HEK293 (cell line): ENCODE measurements around the gene NFIB.

Experiments used
- CTCF ChIA-PET: fragments of 350-600 bp; formaldehyde crosslinking; extraction: SDS; loops from one replicate; lab custom pipeline; 2021; ENCODE audit warnings: antibody characterized with exemption; lab: Yijun Ruan, JAX
- POLR2A ChIA-PET: fragments of 300-600 bp; formaldehyde crosslinking; extraction: SDS; loops from one replicate; lab custom pipeline; 2020; ENCODE audit warnings: antibody characterized with exemption, inconsistent platforms; lab: Yijun Ruan, JAX
- H3K27ac ChIP-seq: fragments of 200-500 bp; sonication (Bioruptor generic); 2 replicates; pipeline ENCODE4 v1.5.1; 2014; ENCODE audit warnings: low read depth, low read length, control low read depth, inconsistent platforms; ENCODE audit errors: extremely low read depth
- H3K36me3 ChIP-seq, 2 experiments: fragments of 200-500 bp in 1 of 2; sonication (Bioruptor generic) in 1 of 2; 1 replicate in 1 of 2; 2 replicates in 1 of 2; pipeline ENCODE4 v1.5.1; 2014 to 2017; ENCODE audit warnings: inconsistent platforms in 2 of 2, low read length in 2 of 2; ENCODE audit not compliant: control insufficient read depth in 2 of 2, insufficient read depth in 1 of 2
- H3K4me1 ChIP-seq: fragments of 200-500 bp; sonication (Bioruptor generic); 2 replicates; pipeline ENCODE4 v1.5.1; 2014; ENCODE audit warnings: mild to moderate bottlenecking, low read length, inconsistent platforms; ENCODE audit not compliant: control insufficient read depth, insufficient read depth
- H3K4me3 ChIP-seq: 2 replicates; pipeline ENCODE4 v1.5.1; 2011; ENCODE audit warnings: low read depth, mild to moderate bottlenecking, control low read depth, low read length, moderate library complexity
- H3K9me3 ChIP-seq: fragments of 200-500 bp; sonication (Bioruptor generic); 2 replicates; pipeline ENCODE4 v1.5.1; 2014; ENCODE audit warnings: low read depth, low read length, inconsistent platforms; ENCODE audit not compliant: control insufficient read depth, insufficient read depth
- BCL11B ChIP-seq: fragments of 450-650 bp; formaldehyde crosslinking; IDR thresholded peaks from 2 replicates; pipeline ENCODE4 v1.5.1; 2016; ENCODE audit warnings: low read depth, missing biosample characterization, missing genetic modification characterization
- GLI2 ChIP-seq: fragments of 450-650 bp; formaldehyde crosslinking; IDR thresholded peaks from 2 replicates; pipeline ENCODE4; 2017; ENCODE audit warnings: missing biosample characterization, missing genetic modification characterization, low read depth, borderline replicate concordance
- KLF10 ChIP-seq: fragments of 450-650 bp; IDR thresholded peaks from 2 replicates; pipeline ENCODE4 v1.5.1; 2018; ENCODE audit warnings: missing biosample characterization, mild to moderate bottlenecking, missing genetic modification characterization
- PRDM1 ChIP-seq: fragments of 450-650 bp; formaldehyde crosslinking; IDR thresholded peaks from 2 replicates; pipeline ENCODE4; 2016; ENCODE audit warnings: missing biosample characterization, missing genetic modification characterization
- SP7 ChIP-seq: fragments of 450-650 bp; formaldehyde crosslinking; IDR thresholded peaks from 2 replicates; pipeline ENCODE4 v1.5.1; 2016; ENCODE audit warnings: missing biosample characterization, missing genetic modification characterization
- TSHZ1 ChIP-seq: fragments of 450-650 bp; formaldehyde crosslinking; IDR thresholded peaks from 2 replicates; pipeline ENCODE4 v1.5.1; 2016; ENCODE audit warnings: missing biosample characterization, missing genetic modification characterization, borderline replicate concordance
- WT1 ChIP-seq: fragments of 450-650 bp; formaldehyde crosslinking; IDR thresholded peaks from 2 replicates; pipeline ENCODE4 v1.5.1; 2016; ENCODE audit warnings: missing biosample characterization, missing genetic modification characterization
- ZNF138 ChIP-seq: fragments of 450-650 bp; formaldehyde crosslinking; IDR thresholded peaks from 2 replicates; pipeline ENCODE4 v1.5.1; 2016; ENCODE audit warnings: missing biosample characterization, missing genetic modification characterization, borderline replicate concordance
- ZNF148 ChIP-seq: fragments of 450-650 bp; formaldehyde crosslinking; IDR thresholded peaks from 2 replicates; pipeline ENCODE4 v1.5.0; 2017; ENCODE audit warnings: missing biosample characterization, missing genetic modification characterization, borderline replicate concordance
- ZNF155 ChIP-seq: fragments of 450-650 bp; formaldehyde crosslinking; IDR thresholded peaks from 2 replicates; pipeline ENCODE4 v1.5.1; 2016; ENCODE audit warnings: missing biosample characterization, missing genetic modification characterization
- ZNF18 ChIP-seq: fragments of 450-650 bp; formaldehyde crosslinking; IDR thresholded peaks from 2 replicates; pipeline ENCODE4 v1.5.1; 2016; ENCODE audit warnings: missing biosample characterization, missing genetic modification characterization
- ZNF19 ChIP-seq: fragments of 450-650 bp; formaldehyde crosslinking; IDR thresholded peaks from 2 replicates; pipeline ENCODE4; 2016; ENCODE audit warnings: missing biosample characterization, missing genetic modification characterization, low read depth
- ZNF2 ChIP-seq: fragments of 450-650 bp; formaldehyde crosslinking; IDR thresholded peaks from 2 replicates; pipeline ENCODE4 v1.5.1; 2016; ENCODE audit warnings: missing biosample characterization, missing genetic modification characterization
- ZNF266 ChIP-seq: fragments of 450-650 bp; formaldehyde crosslinking; IDR thresholded peaks from 2 replicates; pipeline ENCODE4 v1.5.1; 2016; ENCODE audit warnings: missing biosample characterization, missing genetic modification characterization, low read depth
- ZNF423 ChIP-seq: fragments of 450-650 bp; formaldehyde crosslinking; IDR thresholded peaks from 2 replicates; pipeline ENCODE4 v1.5.1; 2016; ENCODE audit warnings: missing biosample characterization, missing genetic modification characterization
- ZNF544 ChIP-seq: fragments of 450-650 bp; formaldehyde crosslinking; IDR thresholded peaks from 2 replicates; pipeline ENCODE4 v1.5.0; 2017; ENCODE audit warnings: missing biosample characterization, missing genetic modification characterization
- ZNF596 ChIP-seq: fragments of 450-650 bp; IDR thresholded peaks from 2 replicates; pipeline ENCODE4 v1.5.0; 2018; ENCODE audit warnings: missing biosample characterization, mild to moderate bottlenecking, missing genetic modification characterization, moderate library complexity
- ZNF654 ChIP-seq: fragments of 450-650 bp; formaldehyde crosslinking; IDR thresholded peaks from 2 replicates; pipeline ENCODE4 v1.5.1; 2016; ENCODE audit warnings: low read depth, missing biosample characterization, missing genetic modification characterization
- ZNF701 ChIP-seq: fragments of 450-650 bp; formaldehyde crosslinking; IDR thresholded peaks from 2 replicates; pipeline ENCODE4 v1.5.1; 2016; ENCODE audit warnings: missing biosample characterization, missing genetic modification characterization
- ZNF777 ChIP-seq: fragments of 450-650 bp; formaldehyde crosslinking; IDR thresholded peaks from 2 replicates; pipeline ENCODE4 v1.5.1; 2017; ENCODE audit warnings: missing biosample characterization, missing genetic modification characterization, borderline replicate concordance

NFIB gene

GRCh38 chr9:14232111-14232510 lies 81.8 kb downstream of the NFIB start (continued):
- TF ChIP-seq TSHZ1 (tag by site-specific recombination) = no peak
- no peak for TF ChIP-seq ZNF148 (tag by site-specific recombination)
- TF ChIP-seq, all 188 proteins: peak for 0

GRCh38 chr9:14231196-14231990 lies 82.5 kb downstream of the NFIB start:
- H3K36me3 ChIP-seq = no peaks in the 10 kb centered on the region; a peak in 1 of 3 replicates
- H3K4me3 ChIP-seq = no peak overlapping the region
- CTCF ChIA-PET = interaction anchor here (0.6 kb wide), 2 partner anchors 169 to 442 kb away, joined by 3 read pairs; no protein-coding TSS in a partner anchor
- H3K9me3 ChIP-seq = no peaks in the 10 kb centered on the region
- no peaks in the 10 kb centered on the region for H3K4me1 ChIP-seq
- H3K27ac ChIP-seq = no peak overlapping the region
- POLR2A ChIA-PET = no interaction called here
- TF ChIP-seq PRDM1 (tag by site-specific recombination) = 0 out of 2 replicates have a peak, but pooled peaks have one; percentile 14
- no peak for TF ChIP-seq WT1 (tag by site-specific recombination)
- TF ChIP-seq ZNF596 = peak; percentile 47; the same call in 1 of the 2 replicates
- TF ChIP-seq, all 188 proteins: peak for 2

GRCh38 chr9:14228602-14229001 lies 85.3 kb downstream of the NFIB start:
- no peak overlapping the region for H3K4me3 ChIP-seq
- ChIA-PET CTCF (interaction anchor here (0.6 kb wide), 2 partner anchors 62 to 123 kb away, joined by 3 read pairs; no protein-coding TSS in a partner anchor), POLR2A (no interaction called here)
- H3K36me3 ChIP-seq = no peaks in the 10 kb centered on the region; a peak in 1 of 3 replicates
- no peak overlapping the region for H3K27ac ChIP-seq
- TF ChIP-seq ZNF155 (tag by site-specific recombination) (no peak), ZNF138 (tag by site-specific recombination) (no peak), ZNF2 (no peak)
- H3K4me1 ChIP-seq = no peaks in the 10 kb centered on the region
- no peaks in the 10 kb centered on the region for H3K9me3 ChIP-seq

- CTCF ChIA-PET = interaction anchor here (0.7 kb wide), 1 partner anchor 268 kb away, joined by 3 read pairs; no protein-coding TSS in a partner anchor
- Histone ChIP-seq H3K27ac (no peak overlapping the region), H3K9me3 (no peaks in the 10 kb centered on the region), H3K4me1 (no peaks in the 10 kb centered on the region), H3K36me3 (no peaks in the 10 kb centered on the region; a peak in 1 of 3 replicates), H3K4me3 (no peak overlapping the region)
- POLR2A ChIA-PET = no interaction called here
- TF ChIP-seq ZNF777 (tag by site-specific recombination) (no peak), GLI2 (no peak), KLF10 (tag by site-specific recombination) (no peak), BCL11B (tag by site-specific recombination) (no peak), ZNF18 (tag by site-specific recombination) (no peak), SP7 (tag by site-specific recombination) (no peak), ZNF266 (tag by site-specific recombination) (no peak), ZNF423 (tag by site-specific recombination) (no peak), ZNF701 (tag by site-specific recombination) (no peak), ZNF19 (no peak), ZNF654 (tag by site-specific recombination) (no peak), ZNF544 (tag by site-specific recombination) (no peak)
These were observed 86.9 kb downstream of the NFIB start for GRCh38 chr9:14226855-14227532.
